ENCODE results near the gene KRTAP12-4. TPM values are rescaled to one million over a fixed set of nuclear protein-coding genes. Genes with fewer than 3 reads are reported as not detected.

The KRTAP12-4 gene
- total and polyA plus RNA-seq, 9 of the 15 experiments (the other 6 are each of a cell fraction or from before 2014, with no cell fraction given) = not detected

DNA sequence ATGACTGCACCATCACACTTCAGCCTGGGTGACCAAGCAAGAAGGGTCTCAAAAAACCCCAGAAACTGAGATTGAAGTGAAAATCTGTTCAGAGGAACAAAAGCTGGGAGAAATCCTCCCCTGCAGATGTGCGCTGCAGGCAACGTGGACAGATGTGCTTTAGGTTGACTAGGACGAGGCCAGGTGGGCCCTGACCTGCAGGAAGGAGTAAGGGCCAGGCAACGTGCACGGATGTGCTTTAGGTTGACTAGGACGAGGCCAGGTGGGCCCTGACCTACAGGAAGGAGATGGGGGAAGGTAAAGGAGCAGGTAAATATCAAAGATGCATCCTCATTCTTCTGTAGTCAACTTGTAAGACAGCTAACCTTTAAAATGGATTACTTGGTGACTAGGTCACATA is 30.0 kb upstream of the KRTAP12-4 start:
- POLR2A ChIA-PET = interaction anchor here (1.4 kb wide), 1 partner anchor 12 kb away, joined by 4 read pairs; no protein-coding TSS in a partner anchor

More for the DNA sequence above, 30.0 kb upstream of the KRTAP12-4 start:
- Histone ChIP-seq H4K20me1 (replicated peaks; ENCODE audit: control insufficient read depth, insufficient read depth, low read length) (0 out of 2 replicates have a peak, but pooled peaks cover 6% of the 10 kb centered on the region), H3K4me1 (replicated peaks in 1 of 2; ENCODE audit: control insufficient read depth in 2 of 2, insufficient read depth in 2 of 2, low read length in 2 of 2) (peaks cover 0 to 6% of the 10 kb centered on the region in 2 experiments; a peak in 2 of 5 replicates), H3K27me3 (ENCODE audit: control insufficient read depth in 2 of 2, insufficient read depth in 2 of 2, low read length in 2 of 2) (peaks cover 22 to 57% of the 10 kb centered on the region in 2 experiments), H3K9ac (ENCODE audit: insufficient read depth in 1 of 2, low read depth in 2 of 2, low read length in 2 of 2) (no peak overlapping the region), H3K36me3 (ENCODE audit: control insufficient read depth, insufficient read depth, low read length) (no peaks in the 10 kb centered on the region), H3K79me2 (ENCODE audit: control insufficient read depth, insufficient read depth, low read length) (no peaks in the 10 kb centered on the region), H3K4me3 (no peak overlapping the region), H3K27ac (ENCODE audit: extremely low read depth, low read depth, low read length) (no peak overlapping the region), H2AFZ (ENCODE audit: low read depth, low read length) (no peak overlapping the region), H3K4me2 (ENCODE audit: insufficient read depth, low read length) (no peak overlapping the region), H3K9me3 (replicated peaks; ENCODE audit: control insufficient read depth, insufficient read depth, low read depth, low read length) (no peaks in the 10 kb centered on the region), H3K9me1 (ENCODE audit: control insufficient read depth, insufficient read depth, low read length) (no peaks in the 10 kb centered on the region)
- ATAC-seq (no peak), DNase-seq (ENCODE audit: extremely low read depth in 1 of 4, low spot score in 3 of 4) (no peak), FAIRE-seq (no peak)
- CTCF ChIA-PET (ENCODE audit: low intra/inter-chr PET ratio) = no interaction called here
- 0% methylated on average over 6 of the region's 6 CpGs for WGBS (ENCODE audit: insufficient coverage, low coverage, missing lambda C conversion rate)
- in situ Hi-C loops (cut with MboI) (no loop called here), intact Hi-C loops (cut with micrococcal nuclease) (no loop called here)
- no TSS peak for BruUV-seq (replicated peaks)
- TF ChIP-seq ZNF23 (CRISPR knock-in tag; IDR thresholded peaks at IDR 0.05) (no peak), ZNF282 (CRISPR knock-in tag; IDR thresholded peaks at IDR 0.05) (no peak), PRMT5 (CRISPR knock-in tag; IDR thresholded peaks at IDR 0.05) (no peak), NBN (IDR thresholded peaks at IDR 0.05; ENCODE audit: low read depth) (no peak), FOXK2 (conservative IDR thresholded peaks at IDR 0.05 in 1 of 2, IDR thresholded peaks at IDR 0.05 in 1 of 2; ENCODE audit: low read depth in 2 of 2) (no peak), ZFP30 (CRISPR knock-in tag; IDR thresholded peaks at IDR 0.05; ENCODE audit: borderline replicate concordance) (no peak), RFX7 (CRISPR knock-in tag; IDR thresholded peaks at IDR 0.05) (no peak), HLTF (IDR thresholded peaks at IDR 0.05) (no peak), SNIP1 (IDR thresholded peaks at IDR 0.05; ENCODE audit: low read depth) (no peak), ZC3H8 (IDR thresholded peaks at IDR 0.05) (no peak), L3MBTL2 (IDR thresholded peaks at IDR 0.05) (no peak), SRSF7 (optimal IDR thresholded peaks at IDR 0.05; ENCODE audit: low read depth, low read length) (no peak), CTBP1 (IDR thresholded peaks at IDR 0.05; ENCODE audit: borderline replicate concordance) (no peak)
- TF ChIP-seq, protein P1, sequence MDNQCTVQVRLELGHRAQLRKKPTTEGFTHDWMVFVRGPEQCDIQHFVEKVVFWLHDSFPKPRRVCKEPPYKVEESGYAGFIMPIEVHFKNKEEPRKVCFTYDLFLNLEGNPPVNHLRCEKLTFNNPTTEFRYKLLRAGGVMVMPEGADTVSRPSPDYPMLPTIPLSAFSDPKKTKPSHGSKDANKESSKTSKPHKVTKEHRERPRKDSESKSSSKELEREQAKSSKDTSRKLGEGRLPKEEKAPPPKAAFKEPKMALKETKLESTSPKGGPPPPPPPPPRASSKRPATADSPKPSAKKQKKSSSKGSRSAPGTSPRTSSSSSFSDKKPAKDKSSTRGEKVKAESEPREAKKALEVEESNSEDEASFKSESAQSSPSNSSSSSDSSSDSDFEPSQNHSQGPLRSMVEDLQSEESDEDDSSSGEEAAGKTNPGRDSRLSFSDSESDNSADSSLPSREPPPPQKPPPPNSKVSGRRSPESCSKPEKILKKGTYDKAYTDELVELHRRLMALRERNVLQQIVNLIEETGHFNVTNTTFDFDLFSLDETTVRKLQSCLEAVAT (IDR thresholded peaks at IDR 0.05) = no peak
- TF ChIP-seq, protein P2, sequence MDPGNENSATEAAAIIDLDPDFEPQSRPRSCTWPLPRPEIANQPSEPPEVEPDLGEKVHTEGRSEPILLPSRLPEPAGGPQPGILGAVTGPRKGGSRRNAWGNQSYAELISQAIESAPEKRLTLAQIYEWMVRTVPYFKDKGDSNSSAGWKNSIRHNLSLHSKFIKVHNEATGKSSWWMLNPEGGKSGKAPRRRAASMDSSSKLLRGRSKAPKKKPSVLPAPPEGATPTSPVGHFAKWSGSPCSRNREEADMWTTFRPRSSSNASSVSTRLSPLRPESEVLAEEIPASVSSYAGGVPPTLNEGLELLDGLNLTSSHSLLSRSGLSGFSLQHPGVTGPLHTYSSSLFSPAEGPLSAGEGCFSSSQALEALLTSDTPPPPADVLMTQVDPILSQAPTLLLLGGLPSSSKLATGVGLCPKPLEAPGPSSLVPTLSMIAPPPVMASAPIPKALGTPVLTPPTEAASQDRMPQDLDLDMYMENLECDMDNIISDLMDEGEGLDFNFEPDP (CRISPR knock-in tag; IDR thresholded peaks at IDR 0.05) = no peak
- TF ChIP-seq, protein P3, sequence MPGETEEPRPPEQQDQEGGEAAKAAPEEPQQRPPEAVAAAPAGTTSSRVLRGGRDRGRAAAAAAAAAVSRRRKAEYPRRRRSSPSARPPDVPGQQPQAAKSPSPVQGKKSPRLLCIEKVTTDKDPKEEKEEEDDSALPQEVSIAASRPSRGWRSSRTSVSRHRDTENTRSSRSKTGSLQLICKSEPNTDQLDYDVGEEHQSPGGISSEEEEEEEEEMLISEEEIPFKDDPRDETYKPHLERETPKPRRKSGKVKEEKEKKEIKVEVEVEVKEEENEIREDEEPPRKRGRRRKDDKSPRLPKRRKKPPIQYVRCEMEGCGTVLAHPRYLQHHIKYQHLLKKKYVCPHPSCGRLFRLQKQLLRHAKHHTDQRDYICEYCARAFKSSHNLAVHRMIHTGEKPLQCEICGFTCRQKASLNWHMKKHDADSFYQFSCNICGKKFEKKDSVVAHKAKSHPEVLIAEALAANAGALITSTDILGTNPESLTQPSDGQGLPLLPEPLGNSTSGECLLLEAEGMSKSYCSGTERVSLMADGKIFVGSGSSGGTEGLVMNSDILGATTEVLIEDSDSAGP (CRISPR knock-in tag; IDR thresholded peaks at IDR 0.05) = no peak
- TF ChIP-seq, protein P4, sequence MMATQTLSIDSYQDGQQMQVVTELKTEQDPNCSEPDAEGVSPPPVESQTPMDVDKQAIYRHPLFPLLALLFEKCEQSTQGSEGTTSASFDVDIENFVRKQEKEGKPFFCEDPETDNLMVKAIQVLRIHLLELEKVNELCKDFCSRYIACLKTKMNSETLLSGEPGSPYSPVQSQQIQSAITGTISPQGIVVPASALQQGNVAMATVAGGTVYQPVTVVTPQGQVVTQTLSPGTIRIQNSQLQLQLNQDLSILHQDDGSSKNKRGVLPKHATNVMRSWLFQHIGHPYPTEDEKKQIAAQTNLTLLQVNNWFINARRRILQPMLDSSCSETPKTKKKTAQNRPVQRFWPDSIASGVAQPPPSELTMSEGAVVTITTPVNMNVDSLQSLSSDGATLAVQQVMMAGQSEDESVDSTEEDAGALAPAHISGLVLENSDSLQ (IDR thresholded peaks at IDR 0.05) = no peak
